ENCODE results near the gene VWA1.

- no peak for TF ChIP-seq POLR2AphosphoS5 (IDR thresholded peaks at IDR 0.05; ENCODE audit: low read depth, low read length)
- TF ChIP-seq, protein P1, sequence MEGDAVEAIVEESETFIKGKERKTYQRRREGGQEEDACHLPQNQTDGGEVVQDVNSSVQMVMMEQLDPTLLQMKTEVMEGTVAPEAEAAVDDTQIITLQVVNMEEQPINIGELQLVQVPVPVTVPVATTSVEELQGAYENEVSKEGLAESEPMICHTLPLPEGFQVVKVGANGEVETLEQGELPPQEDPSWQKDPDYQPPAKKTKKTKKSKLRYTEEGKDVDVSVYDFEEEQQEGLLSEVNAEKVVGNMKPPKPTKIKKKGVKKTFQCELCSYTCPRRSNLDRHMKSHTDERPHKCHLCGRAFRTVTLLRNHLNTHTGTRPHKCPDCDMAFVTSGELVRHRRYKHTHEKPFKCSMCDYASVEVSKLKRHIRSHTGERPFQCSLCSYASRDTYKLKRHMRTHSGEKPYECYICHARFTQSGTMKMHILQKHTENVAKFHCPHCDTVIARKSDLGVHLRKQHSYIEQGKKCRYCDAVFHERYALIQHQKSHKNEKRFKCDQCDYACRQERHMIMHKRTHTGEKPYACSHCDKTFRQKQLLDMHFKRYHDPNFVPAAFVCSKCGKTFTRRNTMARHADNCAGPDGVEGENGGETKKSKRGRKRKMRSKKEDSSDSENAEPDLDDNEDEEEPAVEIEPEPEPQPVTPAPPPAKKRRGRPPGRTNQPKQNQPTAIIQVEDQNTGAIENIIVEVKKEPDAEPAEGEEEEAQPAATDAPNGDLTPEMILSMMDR (IDR thresholded peaks at IDR 0.05): no peak
- TF ChIP-seq REST (IDR thresholded peaks at IDR 0.05; ENCODE audit: low read depth, low read length): no peak
- TF ChIP-seq, protein P2, sequence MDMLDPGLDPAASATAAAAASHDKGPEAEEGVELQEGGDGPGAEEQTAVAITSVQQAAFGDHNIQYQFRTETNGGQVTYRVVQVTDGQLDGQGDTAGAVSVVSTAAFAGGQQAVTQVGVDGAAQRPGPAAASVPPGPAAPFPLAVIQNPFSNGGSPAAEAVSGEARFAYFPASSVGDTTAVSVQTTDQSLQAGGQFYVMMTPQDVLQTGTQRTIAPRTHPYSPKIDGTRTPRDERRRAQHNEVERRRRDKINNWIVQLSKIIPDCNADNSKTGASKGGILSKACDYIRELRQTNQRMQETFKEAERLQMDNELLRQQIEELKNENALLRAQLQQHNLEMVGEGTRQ (IDR thresholded peaks at IDR 0.05; ENCODE audit: borderline replicate concordance, low read depth, low read length): no peak
- TF ChIP-seq CHD2 (IDR thresholded peaks at IDR 0.05; ENCODE audit: low read length, partially characterized antibody): no peak
Observed at GRCh38 chr1:1437033-1437903, 1.8 kb downstream of the VWA1 start.
